Heart right ventricle (tissue), 16 donors: ENCODE measurements around the gene KIAA0825. TPM values are rescaled to one million over a fixed set of nuclear protein-coding genes. Genes with fewer than 3 reads are reported as not detected.

Source experiments
- ATAC-seq, 8 donors: fragments of 200-7000 bp; cut with Tn5 transposase; one replicate each; pipeline ENCODE4 v1.9.1; 2020; ENCODE audit warnings: mild to moderate bottlenecking in 8 of 8, moderate library complexity in 8 of 8, moderate number of reproducible peaks in 1 of 8
- DNase-seq, 2 donors: peaks; one replicate each; pipeline ENCODE4 v3.0.0-alpha.2; 2020
- H3K27ac ChIP-seq, 10 donors: fragments of 200-600 bp; sonication (generic) in 2 of 10; one replicate each; pipeline versions ENCODE4 v1.5.0 to v1.8.0; 2020 to 2022; ENCODE audit warnings: mild to moderate bottlenecking in 3 of 10
- H3K27me3 ChIP-seq, 7 donors: fragments of 200-600 bp; one replicate each; pipeline ENCODE4 v1.8.0; 2021 to 2022; ENCODE audit warnings: mild to moderate bottlenecking in 2 of 7
- H3K36me3 ChIP-seq, 9 donors: fragments of 200-600 bp; sonication (generic) in 1 of 9; one replicate each; pipeline versions ENCODE4 v1.5.0 to v1.8.0; 2020 to 2022; ENCODE audit warnings: mild to moderate bottlenecking in 2 of 9
- H3K4me1 ChIP-seq, 9 donors: fragments of 200-600 bp; sonication (generic) in 1 of 9; one replicate each; pipeline versions ENCODE4 v1.5.0 to v1.8.0; 2020 to 2022; ENCODE audit warnings: mild to moderate bottlenecking in 4 of 9
- H3K4me3 ChIP-seq, 10 donors: fragments of 200-600 bp; sonication (generic) in 2 of 10; one replicate each; pipeline versions ENCODE4 v1.5.0 to v1.8.0; 2020 to 2022; ENCODE audit warnings: mild to moderate bottlenecking in 7 of 10, moderate library complexity in 2 of 10
- H3K9me3 ChIP-seq, 11 donors: fragments of 200-600 bp in 10 of 11; sonication (generic) in 2 of 11; one replicate each; pipeline versions ENCODE4 v1.5.0 to v1.8.0; 2013 to 2022; ENCODE audit warnings: mild to moderate bottlenecking in 2 of 11, control low read depth in 1 of 11, moderate library complexity in 1 of 11
- CTCF ChIP-seq, 9 donors: fragments of 200-600 bp; sonication (generic) in 2 of 9; IDR thresholded peaks; one replicate each; pipeline versions ENCODE4 v1.5.0 to v1.8.0; 2021 to 2022; ENCODE audit warnings: antibody characterized with exemption in 9 of 9, mild to moderate bottlenecking in 5 of 9, moderate library complexity in 1 of 9
- WGBS, 2 donors: extraction: QIAGEN DNeasy Blood & Tissue Kit; methylation state at CpG; one replicate each; pipeline ENCODE4 v1.1.7; 2013; ENCODE audit warnings: inconsistent platforms in 1 of 2; 5-methylcytosine and 5-hydroxymethylcytosine counted together
- intact Hi-C, 10 donors: fragments of 100-400 bp; cut with DNase I; formaldehyde crosslinking; loops; one replicate each; pipeline versions ENCODE4 v1.11.1 to v1.14.2; 2022
- polyA plus RNA-seq, 2 donors: library from polyadenylated mRNA; stranded (reverse); fragments of 200-250 nt; gene quantifications; one replicate each; pipeline ENCODE4 v1.2.3, GENCODE V29; 2013
- total RNA-seq, 10 donors: library from RNA; stranded (reverse); fragmentation: NEBNext Ultra II Directional in 3 of 10; extraction: Animal tissue kit (Norgen Biotek cat#: 25700) in 3 of 10; gene quantifications; one replicate each; pipeline versions ENCODE4 v1.2.1 to v1.2.4, GENCODE V29; 2021 to 2023
- donor health status: Arrhythmogenic right ventricular cardiomyopathy.
- donor health status: ischemic (EF 13 %, LVEDD 7.1; RV severe dilation, severe dysfunction).
- donor health status: healthy with polysubstance abuse.
- donor health status: DM: no; HTN: yes; CAD: no.
- donor health status: DM: no; HTN: no; CAD: no.
- donor health status: ischemic (EF 25% LVEDD 6.9; RV normal size, moderate dysfunction).
- donor health status: ischemic (EF 25% LVEDD 5.7; RV mildly dilated, moderate dysfunction).
- donor health status: healthy.
- donor health status: DM: yes; HTN: yes; CAD: no.
- donor health status: Ischemic cardiomyopathy.
- donor health status: ischemic (EF 35%, LVEDD 5.7; RV mildly dilated, moderate dysfunction).
- donor health status: nonischemic (EF 11% LVEDD 7.7; RV severe dilation, severe dysfunction).
- donor health status: DM: yes; HTN: yes; CAD: no.
- donor health status: PGD.
- donor health status: ischemic (EF 29% LVEDD 5.4; RV normal size, mild dysfunction).
- donor health status: nonischemic (EF 23%, LVEDD 6.1; RV moderate dilation, normal function).

KIAA0825 gene
- total and polyA plus RNA-seq, 12 donors: 0.36 to 3.5 (median 2.4) TPM

GRCh38 chr5:94245608-94246007, 372.8 kb downstream of the KIAA0825 start:
- TF ChIP-seq CTCF (IDR thresholded peaks at IDR 0.05): no peak
- no peak overlapping the region for H3K4me3 ChIP-seq
- ATAC-seq: no peak
- WGBS, 2 donors: 90 to 94% methylated on average over 4 of the region's 4 CpGs
- H3K27me3 ChIP-seq: no peaks in the 10 kb centered on the region
- no peaks in the 10 kb centered on the region for H3K9me3 ChIP-seq
- peaks cover 0 to 9% (median 0%) of the 10 kb centered on the region in 9 donors for H3K4me1 ChIP-seq
- H3K36me3 ChIP-seq: no peaks in the 10 kb centered on the region
- H3K27ac ChIP-seq: no peak overlapping the region
- intact Hi-C loops: no loop called here
- DNase-seq: no peak

GRCh38 chr5:94244921-94245320, 373.5 kb downstream of the KIAA0825 start:
- no peak for ATAC-seq
- Histone ChIP-seq H3K9me3 (no peaks in the 10 kb centered on the region), H3K27me3 (no peaks in the 10 kb centered on the region), H3K4me1 (peaks cover 0 to 10% (median 0%) of the 10 kb centered on the region in 9 donors), H3K36me3 (no peaks in the 10 kb centered on the region), H3K27ac (no peak overlapping the region), H3K4me3 (no peak overlapping the region)
- 46 to 50% methylated on average over 1 of the region's 1 CpG for WGBS, 2 donors
- TF ChIP-seq CTCF (IDR thresholded peaks at IDR 0.05): no peak
- intact Hi-C loops: no loop called here
- DNase-seq: no peak

- ATAC-seq: no peak
- no peak overlapping the region for H3K4me3 ChIP-seq
- H3K27ac ChIP-seq: no peak overlapping the region
- no peaks in the 10 kb centered on the region for H3K9me3 ChIP-seq
- no peaks in the 10 kb centered on the region for H3K36me3 ChIP-seq
- intact Hi-C loops: no loop called here
- no peaks in the 10 kb centered on the region for H3K27me3 ChIP-seq
- no peak for DNase-seq
- no peak for TF ChIP-seq CTCF (IDR thresholded peaks at IDR 0.05)
- 68 to 72% methylated on average over 3 of the region's 3 CpGs for WGBS, 2 donors
- peaks cover 0 to 10% (median 0%) of the 10 kb centered on the region in 9 donors for H3K4me1 ChIP-seq
These were observed 374.8 kb downstream of the KIAA0825 start for GRCh38 chr5:94243612-94244011.

GRCh38 chr5:94240993-94241651, 377.3 kb downstream of the KIAA0825 start:
- no peak overlapping the region for H3K27ac ChIP-seq
- ATAC-seq (peak in 1 of 8 donors; percentile 37), DNase-seq (no peak)
- peaks cover 0 to 10% (median 0%) of the 10 kb centered on the region in 9 donors for H3K4me1 ChIP-seq
- H3K9me3 ChIP-seq: peaks cover 0 to 7% (median 0%) of the 10 kb centered on the region in 11 donors
- no peaks in the 10 kb centered on the region for H3K36me3 ChIP-seq
- intact Hi-C loops: no loop called here
- no peak for TF ChIP-seq CTCF (IDR thresholded peaks at IDR 0.05)
- 45 to 72% methylated on average over 3 of the region's 3 CpGs for WGBS, 2 donors
- H3K4me3 ChIP-seq: no peak overlapping the region
- no peaks in the 10 kb centered on the region for H3K27me3 ChIP-seq
